SIG-M5 treated with dmso at 0.1 percent for 504 hours (cell line): Measurements from ENCODE around the gene PDK4.

Experiments
- DNase-seq: peaks from one replicate; lab custom pipeline; 2025; ENCODE audit not compliant: unreplicated experiment; lab: John Stamatoyannopoulos, UW

PDK4 gene

GRCh38 chr7:95535662-95536061 lies 60.7 kb downstream of the PDK4 start:
- DNase-seq, result no peak

GRCh38 chr7:95534796-95535195 lies 61.5 kb downstream of the PDK4 start:
- DNase-seq, result no peak
